HG02623 (cell line): ENCODE measurements around the gene AIPL1.

ENCODE experiments used
- ATAC-seq: cut with Tn5 transposase; IDR thresholded peaks from one replicate; pipeline ENCODE4 v1.9.1; 2021; ENCODE audit warnings: moderate library complexity; ENCODE audit not compliant: unreplicated experiment

AIPL1 gene

DNA sequence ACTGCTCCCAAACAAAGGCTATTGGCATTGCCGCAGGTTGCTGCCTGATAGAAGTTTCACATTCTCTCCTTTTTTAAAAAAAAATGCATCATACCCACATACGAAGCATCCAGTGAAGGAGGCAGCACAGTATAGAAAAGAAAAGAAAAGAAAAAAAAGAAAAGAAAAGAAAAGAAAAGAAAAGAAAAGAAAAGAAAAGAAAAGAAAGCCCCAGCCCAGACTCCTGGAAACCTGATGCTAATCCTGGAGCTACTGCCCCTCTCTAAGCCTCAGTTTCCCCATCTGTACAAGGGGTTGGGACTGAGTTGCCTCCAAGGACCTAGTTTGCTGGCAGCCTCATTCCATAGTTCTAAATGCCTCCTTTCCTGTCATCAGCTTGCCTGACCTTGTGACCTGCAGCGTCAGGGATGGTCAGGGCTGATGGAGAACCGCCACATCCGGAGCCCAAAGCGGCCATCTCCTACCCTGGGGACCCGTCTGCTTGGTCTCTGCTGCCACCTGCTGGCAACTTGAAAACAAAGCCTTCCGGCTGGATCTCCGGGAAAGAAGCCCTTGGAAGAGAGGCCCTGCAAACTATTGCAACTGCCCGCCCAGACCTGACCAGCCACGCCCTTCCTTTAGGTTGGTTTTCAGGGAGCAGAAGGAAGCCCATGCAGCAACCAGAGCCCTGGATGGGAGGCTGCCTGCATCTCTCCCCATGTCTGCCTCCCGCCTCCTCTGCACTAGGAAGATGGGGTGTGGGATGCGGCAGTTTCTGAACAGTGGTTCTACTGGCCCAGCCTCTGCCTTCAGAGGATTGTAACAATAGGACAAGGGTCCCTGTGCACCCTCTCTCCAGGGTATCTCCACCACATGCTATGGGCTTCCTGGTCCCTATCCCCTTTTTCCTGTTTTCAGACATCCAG lies 13.0 kb downstream of the AIPL1 start:
- ATAC-seq, result no peak

DNA sequence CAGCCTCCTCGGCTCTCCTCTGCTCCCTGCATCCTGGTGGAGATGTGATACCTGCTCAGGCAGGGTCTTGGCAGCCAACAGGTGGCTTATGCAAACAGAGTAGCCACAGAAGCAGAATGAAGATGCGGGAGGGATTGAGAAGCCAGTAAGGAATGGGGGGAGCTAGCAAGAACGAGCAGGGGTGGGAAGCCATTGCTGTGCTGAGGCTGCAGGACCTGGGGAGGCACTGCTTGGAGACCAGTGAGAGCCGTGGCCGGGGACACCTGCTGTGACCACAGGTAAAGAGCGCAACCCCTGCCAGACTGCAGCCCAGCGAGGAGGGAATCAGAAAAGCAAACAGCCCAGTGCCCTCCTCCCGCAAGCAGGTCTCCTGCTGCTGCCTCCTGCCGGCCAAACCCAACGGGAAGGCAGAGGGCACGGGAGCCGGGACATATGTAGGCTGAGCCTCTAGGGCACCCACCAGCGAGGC lies 14.7 kb downstream of the AIPL1 start:
- ATAC-seq, result no peak

DNA sequence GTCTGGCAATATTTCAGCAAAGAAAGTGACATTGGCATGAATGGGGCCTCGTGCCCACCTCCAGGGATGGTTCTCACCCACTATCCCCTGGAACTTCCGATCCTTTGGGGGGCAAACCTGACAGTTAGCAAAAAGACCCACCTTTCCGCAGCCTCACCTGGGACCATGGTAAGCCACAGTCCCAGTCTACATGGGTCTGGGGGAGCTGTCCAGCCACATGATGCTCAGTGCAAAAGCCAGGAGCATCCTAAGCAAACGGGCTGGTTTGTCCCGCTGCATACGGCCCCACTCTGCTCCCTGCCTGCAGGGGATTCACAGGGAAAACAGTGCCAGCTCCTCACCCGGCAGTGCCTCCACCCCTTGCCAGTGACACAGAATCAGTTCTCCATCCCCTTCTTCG lies 19.3 kb downstream of the AIPL1 start:
- no peak for ATAC-seq

DNA sequence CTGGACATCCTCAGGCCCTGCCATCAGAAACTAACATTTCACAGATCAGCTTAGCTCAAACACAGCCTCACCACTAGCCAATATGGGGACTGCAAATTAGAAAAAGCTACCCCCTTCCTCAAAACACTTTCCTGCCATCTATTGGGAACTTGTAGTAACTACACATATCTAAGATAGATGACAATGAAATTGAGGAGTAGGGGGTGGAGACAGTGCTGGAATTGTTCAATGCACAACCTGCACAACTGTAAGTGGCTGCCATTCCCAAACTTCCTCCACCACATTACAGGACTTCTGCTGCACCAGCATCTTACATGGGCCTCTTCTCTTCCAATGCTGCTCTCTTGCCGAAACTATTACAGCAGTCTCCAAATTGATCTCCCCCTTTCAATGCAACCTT lies 21.9 kb downstream of the AIPL1 start:
- ATAC-seq, result no peak

DNA sequence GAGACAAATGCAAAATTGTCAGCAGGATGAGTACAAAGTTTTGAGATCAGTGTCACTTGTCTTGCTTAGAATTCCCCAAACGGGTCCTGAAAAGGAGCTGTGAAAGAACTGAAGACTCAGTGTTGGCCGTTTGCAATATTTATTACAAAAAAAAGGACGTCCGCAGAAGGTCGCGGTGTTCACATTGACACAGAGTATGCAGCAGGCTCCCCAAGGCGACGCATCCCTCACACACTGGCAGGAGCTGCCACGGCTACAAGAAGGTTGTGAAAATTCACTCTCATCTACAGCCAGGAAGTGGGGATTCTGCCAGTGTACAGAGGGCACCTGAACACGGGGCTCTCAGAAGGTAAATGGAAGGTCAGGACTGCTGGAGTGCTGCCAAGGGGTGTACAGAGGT lies 26.2 kb downstream of the AIPL1 start:
- no peak for ATAC-seq

DNA sequence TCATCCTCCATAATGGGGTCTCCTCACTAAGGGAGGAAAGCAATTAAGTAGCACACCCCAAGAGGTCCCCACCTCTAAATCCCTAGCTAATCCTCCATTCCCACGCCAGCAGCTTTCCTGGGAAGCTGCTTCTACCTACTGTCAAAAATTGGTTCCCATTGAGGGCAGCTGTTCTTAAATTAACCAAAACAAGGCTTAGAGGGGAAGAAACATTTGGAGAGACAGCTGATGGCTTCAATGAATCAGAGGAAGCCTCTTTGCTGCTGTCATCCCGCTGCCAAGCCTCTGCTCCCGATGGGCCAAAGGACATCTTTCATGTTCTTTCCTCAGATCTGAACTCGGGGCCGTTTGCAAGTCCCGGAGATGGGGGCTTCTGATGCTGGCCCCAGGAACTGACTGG lies 26.6 kb downstream of the AIPL1 start:
- ATAC-seq, result no peak

DNA sequence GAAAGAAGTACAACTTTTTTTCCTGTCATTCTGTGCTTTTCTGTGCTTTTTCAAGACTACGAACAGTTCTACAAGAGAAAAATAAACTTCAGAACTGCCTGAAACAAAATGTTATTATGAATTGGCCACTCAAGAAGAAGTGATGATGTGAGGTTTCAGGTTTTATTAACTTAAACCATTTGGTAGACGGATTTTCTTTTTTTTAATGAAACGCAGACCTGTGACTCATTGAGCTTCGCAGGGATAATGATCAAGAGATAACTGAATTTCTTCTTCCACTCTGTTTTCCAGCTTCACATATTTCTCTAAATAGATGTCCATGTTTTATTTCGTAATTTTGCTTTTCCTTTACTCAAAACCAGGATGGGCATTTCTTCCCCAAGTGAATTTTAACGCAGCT lies 32.7 kb downstream of the AIPL1 start:
- ATAC-seq, result no peak

DNA sequence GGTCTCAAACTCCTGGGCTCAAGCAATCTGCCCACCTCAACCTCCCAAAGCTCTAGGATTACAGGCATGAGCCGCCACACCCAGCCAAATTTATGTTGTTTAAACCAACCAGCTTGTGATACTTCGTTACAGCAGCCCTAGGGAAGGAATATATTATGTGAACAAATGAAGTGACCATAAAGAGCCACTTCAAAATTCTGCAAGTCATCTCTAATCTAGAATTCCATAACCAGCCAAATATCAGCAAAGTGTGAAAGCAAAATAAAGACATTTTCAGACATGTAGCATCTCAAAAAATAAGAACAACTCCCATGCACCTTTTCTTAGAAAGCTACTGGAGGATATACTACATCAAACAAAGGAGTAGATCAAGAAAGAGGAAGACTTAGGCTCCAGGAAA lies 36.0 kb downstream of the AIPL1 start:
- no peak for ATAC-seq

DNA sequence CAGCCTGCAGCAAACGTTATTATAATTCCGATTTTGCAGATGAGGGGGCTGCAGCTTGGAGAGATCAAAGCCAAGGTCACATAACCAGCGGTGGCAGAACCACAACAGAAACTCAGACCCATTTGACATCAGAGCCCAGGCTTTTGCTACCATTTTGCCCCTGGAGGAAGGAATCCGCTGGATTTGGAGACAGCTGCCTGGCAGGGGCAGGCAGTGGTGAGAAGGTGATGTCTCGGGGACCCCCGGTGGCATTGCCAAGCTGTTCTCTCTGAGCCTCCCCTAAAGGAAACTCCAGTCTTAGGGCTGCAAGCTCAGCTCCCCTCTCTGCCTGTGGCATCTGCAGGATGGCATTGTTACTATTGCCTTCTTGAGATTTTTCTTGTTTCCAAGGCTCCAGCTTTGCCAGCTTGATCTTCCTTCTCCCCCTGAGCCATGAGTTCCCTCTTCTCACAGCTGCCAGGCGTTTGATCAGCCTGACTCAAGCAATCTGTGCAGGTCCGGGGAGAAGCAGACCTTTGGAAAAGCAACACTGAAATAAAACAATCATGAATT lies 40.8 kb downstream of the AIPL1 start:
- no peak for ATAC-seq

DNA sequence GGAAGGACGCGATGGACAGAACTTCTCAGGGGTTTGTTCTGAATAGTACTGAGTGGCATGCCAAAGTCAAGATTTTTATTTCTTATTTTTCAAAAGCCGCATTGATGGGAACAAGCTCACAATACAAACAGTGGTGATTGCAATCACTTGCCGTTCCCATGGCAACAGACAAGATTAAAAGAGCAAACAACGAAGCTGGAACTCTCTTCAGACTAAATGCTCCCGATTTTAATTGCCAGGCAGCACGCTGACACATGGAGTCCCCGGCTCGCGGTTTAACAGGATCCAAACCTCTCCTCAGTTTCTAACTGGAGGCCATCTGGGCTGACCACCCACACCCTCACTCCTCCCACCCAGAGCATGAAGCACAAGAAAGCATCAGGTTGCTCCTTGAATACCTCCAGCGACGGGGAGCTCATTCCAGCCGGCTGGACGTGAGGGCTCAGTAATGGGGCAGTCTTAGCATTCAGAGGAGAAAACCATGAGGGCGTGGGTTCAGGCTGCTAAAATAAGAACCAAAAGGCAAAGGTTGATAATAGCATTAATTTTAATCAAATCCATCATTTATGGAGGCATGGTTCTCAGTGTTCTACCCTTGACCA lies 41.5 kb downstream of the AIPL1 start:
- ATAC-seq, result no peak

DNA sequence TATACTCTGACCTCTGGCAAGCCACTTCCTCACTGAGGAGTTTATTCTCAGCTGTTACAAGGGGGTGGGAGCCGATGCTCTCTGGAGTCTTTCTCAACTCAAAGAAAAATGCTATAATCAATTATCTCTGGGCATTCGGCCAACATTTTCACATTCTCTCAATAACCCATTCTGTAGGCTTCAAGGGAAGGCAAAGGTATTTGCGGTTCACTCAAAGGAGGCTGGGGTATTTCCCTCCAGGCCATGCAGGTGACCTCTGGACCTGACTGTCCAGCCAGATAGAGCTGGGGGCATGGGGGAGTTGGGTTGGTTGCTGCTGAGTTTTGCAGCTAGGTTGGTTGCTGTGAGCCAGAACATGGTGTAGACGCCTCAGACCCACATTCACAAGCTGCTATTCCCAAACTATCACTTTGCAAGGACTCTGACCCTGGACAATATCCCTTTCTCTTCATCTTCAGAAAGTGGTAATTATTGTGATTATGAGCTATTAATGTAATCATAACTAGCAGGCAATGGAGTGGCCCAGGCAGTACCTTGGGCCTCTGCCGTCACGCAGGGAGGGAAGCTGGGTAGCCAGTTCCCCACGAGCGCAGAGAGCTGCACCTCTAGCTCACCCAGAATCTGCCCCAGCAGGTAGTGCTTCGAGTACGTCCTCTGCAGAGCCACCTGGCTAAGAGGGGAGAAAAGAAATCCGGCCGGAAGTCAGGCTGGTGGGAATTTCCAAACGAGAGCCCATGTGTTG lies 42.1 kb downstream of the AIPL1 start:
- ATAC-seq, result no peak

DNA sequence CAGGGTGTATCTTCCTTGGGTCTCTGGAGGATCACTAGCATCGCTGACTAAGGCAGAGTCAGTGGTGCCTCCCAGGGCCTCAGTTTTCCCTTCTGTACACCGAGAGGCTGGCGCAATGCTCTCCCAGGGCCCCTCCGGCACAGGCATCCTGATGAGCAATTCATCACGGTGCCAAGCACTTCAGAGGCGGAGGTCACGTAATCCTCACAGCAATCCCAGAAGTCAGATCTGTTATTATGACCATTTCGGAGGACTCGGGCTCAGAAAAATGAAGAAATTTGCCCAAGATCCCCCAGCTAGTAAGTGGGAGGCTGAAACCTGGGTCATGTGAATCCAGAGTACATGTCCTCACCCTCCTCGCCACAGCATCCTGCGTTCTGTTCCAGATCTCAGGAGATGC lies 46.5 kb downstream of the AIPL1 start:
- no peak for ATAC-seq

DNA sequence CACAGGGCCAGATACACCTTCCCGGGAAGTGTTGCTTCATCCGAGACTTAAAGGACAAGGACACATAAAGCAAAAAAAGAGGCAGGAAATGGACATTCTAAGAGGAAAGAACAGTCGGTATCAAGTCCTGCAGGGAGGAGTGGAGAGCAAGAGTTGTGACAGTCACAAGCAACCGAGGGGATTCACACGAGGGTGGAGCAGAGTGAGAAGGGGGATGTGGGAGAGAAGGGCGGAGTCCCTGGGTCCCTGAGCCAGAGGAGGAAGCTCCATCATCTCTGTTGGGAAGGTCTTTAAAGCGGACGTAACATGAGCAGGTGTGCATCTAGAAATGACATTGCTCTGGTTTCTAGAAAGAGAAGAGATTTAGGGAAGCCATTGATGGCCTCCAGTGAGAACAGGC lies 47.1 kb downstream of the AIPL1 start:
- ATAC-seq, result no peak

DNA sequence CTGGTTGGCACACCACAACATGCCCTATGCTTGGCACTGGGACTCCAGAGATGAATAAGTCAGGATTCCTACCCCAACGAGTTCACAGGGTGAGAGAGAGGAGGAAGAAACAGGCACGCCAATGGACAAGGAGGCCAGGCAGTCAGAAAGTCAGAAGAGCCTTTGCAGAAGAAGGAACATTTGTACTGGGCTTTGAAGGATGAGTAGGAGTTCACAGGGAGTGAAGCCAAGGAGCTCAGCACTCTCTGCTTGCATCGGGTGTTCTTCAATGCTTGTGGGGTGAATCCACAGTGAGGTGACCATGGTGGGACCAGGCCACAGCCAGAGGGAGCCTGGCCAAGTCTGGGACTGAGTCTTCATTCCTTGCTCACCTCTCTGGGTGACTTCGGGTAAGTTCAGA lies 47.5 kb downstream of the AIPL1 start:
- no peak for ATAC-seq

DNA sequence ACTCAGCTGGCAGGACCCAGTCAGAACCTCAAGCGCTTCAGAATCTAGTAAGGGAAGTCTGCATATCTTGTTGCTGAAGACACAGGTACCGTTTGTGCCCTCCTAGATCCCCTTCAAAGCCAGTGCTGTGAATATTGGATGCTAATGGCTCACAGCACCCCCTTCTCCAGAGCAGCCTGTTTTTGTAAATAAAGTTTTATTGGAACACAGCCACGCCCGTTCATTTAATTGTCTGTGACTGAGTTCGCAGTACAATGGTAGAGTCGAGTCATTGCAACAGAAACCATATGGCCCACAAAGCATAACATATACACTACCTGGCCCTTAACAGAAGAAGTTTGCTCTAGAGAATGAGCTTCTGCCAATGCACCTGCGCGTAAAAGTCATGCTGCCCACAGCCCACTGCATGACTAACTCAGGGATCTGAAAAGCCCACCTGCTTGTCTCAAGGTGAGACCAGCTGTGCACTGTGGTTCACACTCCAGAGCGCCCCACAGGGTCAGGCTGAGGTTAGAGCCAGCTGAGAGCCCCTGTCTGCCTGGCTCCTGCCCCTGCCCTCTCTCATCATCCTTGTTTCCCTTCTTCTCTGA lies 48.8 kb downstream of the AIPL1 start:
- no peak for ATAC-seq

DNA sequence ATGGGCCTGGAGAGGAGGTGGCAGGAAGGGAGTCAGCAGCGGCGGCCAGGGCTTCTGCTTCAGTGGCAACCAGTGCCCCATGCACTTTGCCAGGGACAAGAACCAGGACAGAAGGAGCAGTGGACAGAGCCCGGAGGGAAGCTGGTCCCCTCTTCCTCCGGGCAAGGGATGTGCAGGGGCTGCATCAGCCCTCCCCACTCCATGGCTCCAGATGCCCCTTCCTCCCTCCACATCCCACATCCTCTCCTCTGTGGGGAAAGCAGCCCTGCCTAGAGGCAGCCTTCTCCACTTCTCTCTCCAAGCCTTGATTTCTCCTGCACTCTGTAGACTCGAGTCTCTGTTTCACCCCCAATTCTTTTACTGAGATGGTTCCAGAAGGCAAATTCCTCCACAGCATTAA lies 50.4 kb downstream of the AIPL1 start:
- ATAC-seq, result no peak

DNA sequence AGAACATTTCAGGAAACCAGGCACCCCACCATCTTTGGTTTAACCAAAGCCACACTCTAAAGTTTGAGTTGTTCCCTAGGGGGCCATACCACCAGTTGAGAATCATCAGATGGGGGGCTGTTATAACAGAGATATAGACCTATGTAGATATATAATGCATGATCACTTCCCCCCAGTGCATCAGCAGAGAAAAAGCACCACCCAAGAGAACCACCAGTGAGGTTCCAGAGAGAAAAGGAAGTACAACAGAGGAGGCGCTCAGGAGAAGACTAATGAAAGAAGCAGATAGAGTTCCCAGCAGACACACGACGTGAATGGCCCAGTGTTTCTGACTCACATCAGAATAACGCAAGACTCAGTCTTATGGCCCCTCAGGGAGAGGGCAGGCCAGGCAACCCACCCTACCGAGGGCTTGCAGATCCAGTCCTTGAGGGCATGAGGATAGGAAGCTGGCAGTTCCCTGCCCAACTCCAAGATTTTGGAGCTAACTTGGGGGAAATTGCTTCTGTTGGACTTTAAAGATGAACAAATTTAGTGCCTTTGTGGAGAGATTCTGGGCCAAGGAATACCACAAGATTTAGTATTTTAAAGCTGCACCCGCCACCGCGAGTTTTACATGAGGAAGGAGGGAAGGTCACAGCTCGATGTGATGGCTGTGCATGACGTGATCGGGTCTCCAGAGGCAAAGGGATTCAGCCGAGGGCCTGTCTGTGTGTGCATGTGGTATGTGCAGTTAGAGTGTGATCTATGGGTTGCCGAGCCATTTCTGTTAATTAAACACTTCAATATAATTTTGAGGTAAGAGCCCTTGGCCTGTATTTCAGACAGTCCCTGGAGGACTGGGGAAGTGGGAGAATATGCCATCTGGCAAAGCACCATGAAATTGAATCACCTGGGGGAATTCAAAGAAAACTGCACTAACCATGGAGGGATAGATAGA lies 53.1 kb downstream of the AIPL1 start:
- ATAC-seq, result no peak

DNA sequence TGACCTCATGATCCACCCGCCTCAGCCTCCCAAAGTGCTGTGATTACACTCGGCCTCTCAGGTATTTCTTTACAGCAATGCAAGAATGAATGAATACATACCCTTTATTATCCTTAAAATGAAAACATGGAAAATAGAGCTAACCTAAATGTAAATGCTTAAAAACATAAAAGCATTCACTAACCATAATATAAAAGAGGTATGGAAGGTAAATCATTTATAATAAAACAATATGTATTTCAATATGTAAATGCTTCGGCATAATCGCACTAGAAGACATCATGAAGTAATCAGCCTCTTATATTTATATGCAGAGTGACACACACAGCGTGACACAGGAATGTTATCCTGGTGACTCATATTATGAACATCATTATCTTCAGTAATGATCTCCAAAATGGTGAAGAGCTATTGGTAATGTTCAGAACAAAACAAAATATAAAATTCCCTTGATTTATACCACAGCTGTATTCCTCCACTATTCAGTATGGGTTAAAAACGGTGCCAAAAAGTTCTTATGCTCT lies 53.9 kb downstream of the AIPL1 start:
- no peak for ATAC-seq

DNA sequence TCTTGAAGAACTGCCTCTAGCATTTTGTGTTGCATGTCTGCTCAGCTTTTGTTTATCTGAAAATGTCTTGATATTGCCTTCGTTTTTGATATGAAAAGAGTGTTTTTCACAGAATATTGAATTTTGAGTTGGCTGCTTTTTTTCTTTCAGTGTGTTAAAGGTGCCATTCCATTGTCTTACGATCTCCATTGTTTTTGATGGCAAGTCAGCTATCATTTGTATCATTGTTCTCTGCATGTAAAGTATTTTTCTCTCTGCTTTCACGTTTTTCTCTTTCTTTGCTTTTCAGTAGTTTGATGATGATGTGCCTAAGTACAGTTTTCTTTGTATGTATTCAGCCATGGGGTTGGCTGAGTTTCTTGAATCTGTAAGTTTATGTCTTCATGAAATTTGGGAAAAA lies 57.0 kb downstream of the AIPL1 start:
- no peak for ATAC-seq

DNA sequence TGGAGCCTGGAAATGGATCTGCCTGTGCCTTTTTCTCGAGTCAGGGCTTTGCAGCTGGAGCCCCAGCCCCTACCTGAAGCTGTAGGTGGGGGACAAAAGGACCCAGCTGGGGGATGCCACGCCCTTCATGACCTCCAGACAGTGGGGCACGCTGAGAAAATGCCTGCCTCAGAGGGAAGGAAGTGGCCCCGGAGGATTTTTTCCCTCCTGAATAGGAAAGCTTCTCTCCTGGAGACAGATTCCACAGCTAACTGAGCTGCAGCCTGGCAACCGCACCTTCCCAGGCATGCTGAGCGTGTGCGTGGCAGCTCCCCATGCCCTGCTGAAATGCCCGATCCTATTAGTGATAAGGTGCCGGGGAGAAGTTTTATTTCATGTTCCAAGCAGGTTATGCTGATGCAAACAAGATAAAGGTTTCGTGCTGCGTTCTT lies 58.0 kb downstream of the AIPL1 start:
- ATAC-seq, result no peak
